Body of pancreas (tissue), 4 donors: ENCODE results near the gene TOM1.

Experiments
- CTCF ChIP-seq, 7 experiments: fragments of 450-650 bp in 4 of 7; fragments of 200-600 bp in 3 of 7; sonication (generic) in 3 of 7; IDR thresholded peaks; one replicate each; pipeline ENCODE4 v1.5.1; 2016 to 2019; ENCODE audit warnings: antibody characterized with exemption in 7 of 7
- POLR2A ChIP-seq, 3 donors: fragments of 450-650 bp; IDR thresholded peaks; one replicate each; pipeline ENCODE4 v1.6.1; 2016; ENCODE audit warnings: antibody characterized with exemption in 3 of 3, mild to moderate bottlenecking in 2 of 3

GRCh38 chr22:35383679-35384071 is 84.0 kb downstream of the TOM1 start:
- TF ChIP-seq POLR2A (IDR thresholded peaks at IDR 0.05): no peak
- no peak for TF ChIP-seq CTCF (IDR thresholded peaks at IDR 0.05)
